Neural crest cell (in vitro differentiated cells): Measurements from ENCODE around the gene RALGPS1. TPM values are rescaled to one million over a fixed set of nuclear protein-coding genes. Genes with fewer than 3 reads are reported as not detected.
A peak's percentile ranks its signal among the peaks of the same experiment; 100 is the strongest.

Source experiments
- DNase-seq: peaks from one replicate; pipeline ENCODE4 v3.0.0; 2021; ENCODE audit warnings: low read depth, mixed read lengths, low spot score
- H3K27ac Mint-ChIP-seq: one replicate; pipeline ENCODE4 v1.8.0; 2021; ENCODE audit warnings: mild to moderate bottlenecking, mixed read lengths; ENCODE audit not compliant: unreplicated experiment
- H3K27me3 Mint-ChIP-seq: 2 replicates; pipeline ENCODE4 v1.8.0; 2021; ENCODE audit warnings: low read depth, mild to moderate bottlenecking, mixed read lengths
- H3K36me3 Mint-ChIP-seq: 2 replicates; pipeline ENCODE4 v1.8.0; 2021; ENCODE audit warnings: low read depth, mild to moderate bottlenecking, mixed read lengths
- H3K4me1 Mint-ChIP-seq: 2 replicates; pipeline ENCODE4 v1.8.0; 2021; ENCODE audit warnings: mixed read lengths
- H3K4me3 Mint-ChIP-seq: one replicate; pipeline ENCODE4 v1.8.0; 2021; ENCODE audit warnings: mild to moderate bottlenecking, mixed read lengths
- H3K9me3 Mint-ChIP-seq: 2 replicates; pipeline ENCODE4 v1.8.0; 2021; ENCODE audit warnings: mixed read lengths
- CTCF ChIP-seq: fragments of 200-600 bp; sonication (generic); conservative IDR thresholded peaks from 2 replicates; pipeline ENCODE4 v1.5.0; 2021; ENCODE audit warnings: antibody characterized with exemption, mild to moderate bottlenecking
- total RNA-seq: library from RNA; stranded (reverse); gene quantifications from 2 replicates; pipeline ENCODE4 v1.2.1, GENCODE V29; 2021

RALGPS1 gene
- total RNA-seq, 1 donor from 2014 or later, result 11.7 TPM

- Mint-ChIP-seq H3K27ac (no peak overlapping the region), H3K27me3 (no peaks in the 10 kb centered on the region), H3K4me1 (peaks cover 8% of the 10 kb centered on the region), H3K4me3 (no peak overlapping the region), H3K9me3 (no peaks in the 10 kb centered on the region), H3K36me3 (no peaks in the 10 kb centered on the region)
- no peak for TF ChIP-seq CTCF
- DNase-seq, result no peak
Measured at GRCh38 chr9:126882746-126883145, 31.8 kb upstream of the RALGPS1 start.

- DNase-seq, result no peak
- Mint-ChIP-seq H3K4me3 (no peak overlapping the region), H3K27me3 (no peaks in the 10 kb centered on the region), H3K27ac (peak overlapping the region; percentile 73), H3K36me3 (no peaks in the 10 kb centered on the region), H3K4me1 (peaks cover 8% of the 10 kb centered on the region), H3K9me3 (no peaks in the 10 kb centered on the region)
- no peak for TF ChIP-seq CTCF
Measured at GRCh38 chr9:126883636-126884035, 30.9 kb upstream of the RALGPS1 start.

- Mint-ChIP-seq H3K36me3 (no peaks in the 10 kb centered on the region), H3K27me3 (no peaks in the 10 kb centered on the region), H3K4me3 (no peak overlapping the region), H3K9me3 (no peaks in the 10 kb centered on the region), H3K27ac (no peak overlapping the region), H3K4me1 (peaks cover 16% of the 10 kb centered on the region)
- TF ChIP-seq CTCF, result no peak
- no peak for DNase-seq
Measured at GRCh38 chr9:126885131-126885641, 29.4 kb upstream of the RALGPS1 start.

GRCh38 chr9:126886034-126886822 is 28.4 kb upstream of the RALGPS1 start:
- Mint-ChIP-seq H3K4me1 (peaks cover 16% of the 10 kb centered on the region), H3K36me3 (no peaks in the 10 kb centered on the region), H3K27me3 (no peaks in the 10 kb centered on the region), H3K4me3 (no peak overlapping the region), H3K9me3 (no peaks in the 10 kb centered on the region), H3K27ac (no peak overlapping the region)
- no peak for DNase-seq
- TF ChIP-seq CTCF, result no peak

- no peak overlapping the region for H3K27ac Mint-ChIP-seq
- no peak for TF ChIP-seq CTCF
- H3K4me3 Mint-ChIP-seq, result no peak overlapping the region
Measured at GRCh38 chr9:126886897-126887296, 27.7 kb upstream of the RALGPS1 start.

More at GRCh38 chr9:126886897-126887296, 27.7 kb upstream of the RALGPS1 start:
- Mint-ChIP-seq H3K9me3 (no peaks in the 10 kb centered on the region), H3K27me3 (no peaks in the 10 kb centered on the region), H3K4me1 (peaks cover 16% of the 10 kb centered on the region), H3K36me3 (no peaks in the 10 kb centered on the region)
- no peak for DNase-seq
